ENCODE measurements around the gene CRIM1. TPM values are rescaled to one million over a fixed set of nuclear protein-coding genes. Genes with fewer than 3 reads are reported as not detected.

Gene CRIM1
- total and polyA plus RNA-seq, 5 donors from 2014 or later: 0.15 to 2.7 (median 0.74) TPM

GRCh38 chr2:36513661-36514060, 158.1 kb downstream of the CRIM1 start:
- Mint-ChIP-seq H3K4me3 (no peak overlapping the region), H3K27ac (peak overlapping the region in 1 of 3 donors; percentile 17), H3K27me3 (no peaks in the 10 kb centered on the region), H3K9me3 (no peaks in the 10 kb centered on the region), H3K4me1 (no peaks in the 10 kb centered on the region), H3K36me3 (no peaks in the 10 kb centered on the region)
- no peak for DNase-seq
- Histone ChIP-seq H3K4me1 (ENCODE audit: control insufficient read depth, insufficient read depth, low read length, poor library complexity, severe bottlenecking) (no peaks in the 10 kb centered on the region), H3K9me3 (ENCODE audit: control insufficient read depth in 2 of 2, low read length in 2 of 2) (no peaks in the 10 kb centered on the region), H3K27ac (ENCODE audit: insufficient read depth, low read length, poor library complexity, severe bottlenecking) (no peak overlapping the region), H3K36me3 (ENCODE audit: control insufficient read depth, insufficient read depth, low read length) (no peaks in the 10 kb centered on the region), H3K27me3 (ENCODE audit: control insufficient read depth, insufficient read depth, low read length) (no peaks in the 10 kb centered on the region), H3K4me3 (ENCODE audit: low read depth, low read length) (no peak overlapping the region)
- ATAC-seq (ENCODE audit: low read depth in 2 of 2): no peak

DNA sequence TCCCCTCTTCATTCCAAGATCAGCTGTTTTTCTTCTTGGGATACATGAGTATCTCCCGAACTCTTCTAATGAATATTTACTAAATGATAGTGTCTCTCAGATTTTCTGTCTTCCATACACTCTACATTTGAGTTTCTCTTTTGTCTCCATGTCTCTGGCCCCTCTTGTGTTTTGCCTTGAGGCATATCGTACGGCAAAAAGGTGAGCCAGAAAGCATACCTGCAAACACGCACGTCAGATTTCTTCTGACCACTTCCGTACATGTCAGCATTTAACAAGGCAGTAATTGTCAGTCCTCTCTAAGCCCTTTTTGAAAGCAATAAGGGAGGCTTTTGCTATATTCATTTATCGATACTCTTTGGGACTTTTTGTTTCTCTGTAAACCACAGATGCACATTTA, 160.0 kb downstream of the CRIM1 start:
- H3K9me3 Mint-ChIP-seq: no peaks in the 10 kb centered on the region
- Histone ChIP-seq H3K27ac (ENCODE audit: insufficient read depth, low read length, poor library complexity, severe bottlenecking) (no peak overlapping the region), H3K27me3 (ENCODE audit: control insufficient read depth, insufficient read depth, low read length) (no peaks in the 10 kb centered on the region), H3K9me3 (ENCODE audit: control insufficient read depth in 2 of 2, low read length in 2 of 2) (no peaks in the 10 kb centered on the region), H3K4me3 (ENCODE audit: low read depth, low read length) (no peak overlapping the region), H3K4me1 (ENCODE audit: control insufficient read depth, insufficient read depth, low read length, poor library complexity, severe bottlenecking) (no peaks in the 10 kb centered on the region), H3K36me3 (ENCODE audit: control insufficient read depth, insufficient read depth, low read length) (no peaks in the 10 kb centered on the region)
- H3K27me3 Mint-ChIP-seq: no peaks in the 10 kb centered on the region
- no peak overlapping the region for H3K4me3 Mint-ChIP-seq
- H3K27ac Mint-ChIP-seq: no peak overlapping the region
- H3K36me3 Mint-ChIP-seq: no peaks in the 10 kb centered on the region
- DNase-seq (no peak), ATAC-seq (ENCODE audit: low read depth in 2 of 2) (no peak)
- H3K4me1 Mint-ChIP-seq: no peaks in the 10 kb centered on the region

DNA sequence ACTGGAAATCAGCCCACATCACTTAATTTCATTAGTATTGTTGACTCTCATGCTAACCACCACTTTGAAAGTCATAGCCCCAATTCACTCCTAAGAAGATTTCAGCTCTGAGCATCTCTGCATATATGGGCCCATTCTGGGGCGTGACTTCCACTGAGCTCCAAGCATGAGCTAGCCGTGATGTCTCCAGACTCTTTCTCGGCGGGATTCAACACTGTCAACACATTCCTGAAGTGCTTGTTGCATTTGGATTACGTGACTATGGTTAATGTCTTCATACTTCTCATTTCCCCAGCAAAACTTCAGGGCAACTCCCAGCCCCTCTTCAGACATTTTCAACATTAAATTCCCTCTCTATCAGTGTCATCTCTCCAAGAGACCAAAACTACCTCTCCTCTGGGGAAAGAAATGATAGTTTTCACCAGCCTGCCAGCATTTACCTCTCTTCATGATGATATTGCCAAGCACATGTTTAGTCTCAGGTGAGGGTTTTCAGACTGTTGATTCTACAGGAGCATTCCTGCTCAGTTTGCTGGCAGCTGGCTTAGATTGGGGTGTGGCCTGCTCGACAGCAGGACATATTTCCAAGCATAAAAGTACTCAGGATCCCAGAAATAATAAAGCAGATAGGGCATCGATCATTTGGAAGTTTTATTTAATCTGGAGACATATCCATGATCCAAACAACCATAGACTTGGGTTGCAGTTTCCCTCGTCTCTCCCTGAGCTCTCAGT, 160.7 kb downstream of the CRIM1 start:
- Mint-ChIP-seq H3K27me3 (no peaks in the 10 kb centered on the region), H3K27ac (no peak overlapping the region), H3K4me3 (no peak overlapping the region), H3K4me1 (no peaks in the 10 kb centered on the region), H3K9me3 (no peaks in the 10 kb centered on the region), H3K36me3 (peaks cover 3% of the 10 kb centered on the region)
- H3K27ac ChIP-seq (ENCODE audit: insufficient read depth, low read length, poor library complexity, severe bottlenecking): no peak overlapping the region
- H3K27me3 ChIP-seq (ENCODE audit: control insufficient read depth, insufficient read depth, low read length): no peaks in the 10 kb centered on the region
- no peak overlapping the region for H3K4me3 ChIP-seq (ENCODE audit: low read depth, low read length)
- H3K4me1 ChIP-seq (ENCODE audit: control insufficient read depth, insufficient read depth, low read length, poor library complexity, severe bottlenecking): no peaks in the 10 kb centered on the region
- H3K9me3 ChIP-seq (ENCODE audit: control insufficient read depth in 2 of 2, low read length in 2 of 2): no peaks in the 10 kb centered on the region
- ATAC-seq (ENCODE audit: low read depth in 2 of 2): no peak
- no peak for DNase-seq
- H3K36me3 ChIP-seq (ENCODE audit: control insufficient read depth, insufficient read depth, low read length): no peaks in the 10 kb centered on the region

DNA sequence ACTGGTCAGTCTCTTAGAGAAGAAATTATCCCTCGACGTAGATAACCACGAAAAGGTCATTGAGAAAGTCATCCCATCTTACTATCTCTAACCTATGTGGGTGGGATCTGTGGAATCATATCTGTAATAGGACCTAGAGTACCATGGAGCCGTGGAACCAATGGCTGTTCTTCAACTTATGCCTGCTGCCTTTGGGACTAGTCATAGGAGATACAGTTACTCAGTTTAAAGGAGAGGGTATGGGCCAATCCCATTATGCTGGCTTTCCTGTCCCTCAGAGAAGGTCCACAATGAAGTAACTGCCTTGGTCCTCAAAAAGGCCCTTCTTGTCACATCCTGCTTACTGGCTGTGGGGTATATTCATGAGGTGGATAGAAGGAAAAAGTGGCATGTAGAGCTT, 164.9 kb downstream of the CRIM1 start:
- Mint-ChIP-seq H3K27me3 (no peaks in the 10 kb centered on the region), H3K36me3 (peaks cover 17% of the 10 kb centered on the region)

DNA sequence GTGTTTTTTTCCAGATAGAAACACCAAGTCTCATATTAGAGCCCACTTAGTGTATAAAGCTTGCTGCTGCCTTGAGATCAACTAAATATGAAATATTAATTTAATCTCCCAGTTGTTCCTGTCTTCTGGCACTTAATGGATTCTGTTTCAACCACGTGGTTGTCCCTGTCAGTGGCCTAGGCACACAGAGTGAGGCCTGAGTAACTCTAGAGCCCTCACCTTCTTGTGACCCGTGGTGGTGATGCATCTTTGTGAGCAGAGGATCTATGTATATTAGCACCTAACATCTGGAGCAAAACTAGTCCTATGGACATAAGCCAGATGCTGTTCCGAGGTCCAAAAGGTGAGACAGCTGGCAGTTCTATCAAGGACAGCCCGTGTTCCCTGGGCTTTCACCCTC, 167.6 kb downstream of the CRIM1 start:
- Mint-ChIP-seq H3K36me3 (peaks cover 21% of the 10 kb centered on the region), H3K4me3 (no peak overlapping the region)

More for the DNA sequence above, 164.9 kb downstream of the CRIM1 start:
- Histone ChIP-seq H3K9me3 (ENCODE audit: control insufficient read depth in 2 of 2, low read length in 2 of 2) (no peaks in the 10 kb centered on the region), H3K27me3 (ENCODE audit: control insufficient read depth, insufficient read depth, low read length) (no peaks in the 10 kb centered on the region), H3K4me1 (ENCODE audit: control insufficient read depth, insufficient read depth, low read length, poor library complexity, severe bottlenecking) (no peaks in the 10 kb centered on the region), H3K27ac (ENCODE audit: insufficient read depth, low read length, poor library complexity, severe bottlenecking) (no peak overlapping the region), H3K36me3 (ENCODE audit: control insufficient read depth, insufficient read depth, low read length) (no peaks in the 10 kb centered on the region), H3K4me3 (ENCODE audit: low read depth, low read length) (no peak overlapping the region)
- Mint-ChIP-seq H3K4me1 (no peaks in the 10 kb centered on the region), H3K4me3 (no peak overlapping the region), H3K9me3 (no peaks in the 10 kb centered on the region), H3K27ac (no peak overlapping the region)
- no peak for DNase-seq
- no peak for ATAC-seq (ENCODE audit: low read depth in 2 of 2)

DNA sequence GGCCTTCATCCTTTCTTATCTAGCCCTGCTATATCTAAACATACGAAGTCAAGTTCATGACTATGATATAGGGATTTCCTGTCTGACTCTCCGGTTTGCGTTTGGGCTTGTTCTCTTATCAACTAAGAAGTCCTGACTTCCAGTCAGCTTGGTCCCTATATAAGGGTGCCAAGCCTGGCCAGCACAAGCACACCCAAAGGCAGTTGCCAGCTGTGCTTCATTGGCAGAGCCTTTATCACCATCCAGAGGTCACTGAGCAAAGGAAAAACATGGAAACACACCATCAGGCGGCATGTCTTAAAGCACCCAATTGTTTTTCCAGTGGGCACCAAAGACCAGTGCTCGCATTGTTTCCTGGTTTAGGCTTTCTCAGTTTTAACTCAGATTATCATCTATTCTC, 169.7 kb downstream of the CRIM1 start:
- Mint-ChIP-seq H3K9me3 (peaks cover 0 to 1% (median 0%) of the 10 kb centered on the region in 7 donors), H3K36me3 (peaks cover 25% of the 10 kb centered on the region), H3K4me3 (no peak overlapping the region), H3K27me3 (no peaks in the 10 kb centered on the region), H3K4me1 (no peaks in the 10 kb centered on the region), H3K27ac (peak overlapping the region in 1 of 3 donors; percentile 16)
- ATAC-seq (ENCODE audit: low read depth in 2 of 2) (no peak), DNase-seq (no peak)
- Histone ChIP-seq H3K36me3 (ENCODE audit: control insufficient read depth, insufficient read depth, low read length) (no peaks in the 10 kb centered on the region), H3K4me1 (ENCODE audit: control insufficient read depth, insufficient read depth, low read length, poor library complexity, severe bottlenecking) (no peaks in the 10 kb centered on the region), H3K27me3 (ENCODE audit: control insufficient read depth, insufficient read depth, low read length) (no peaks in the 10 kb centered on the region), H3K27ac (ENCODE audit: insufficient read depth, low read length, poor library complexity, severe bottlenecking) (no peak overlapping the region), H3K9me3 (ENCODE audit: control insufficient read depth in 2 of 2, low read length in 2 of 2) (no peaks in the 10 kb centered on the region), H3K4me3 (ENCODE audit: low read depth, low read length) (no peak overlapping the region)

More for the DNA sequence above, 167.6 kb downstream of the CRIM1 start:
- ATAC-seq (ENCODE audit: low read depth in 2 of 2) (no peak), DNase-seq (no peak)
- H3K27me3 Mint-ChIP-seq: no peaks in the 10 kb centered on the region
- Histone ChIP-seq H3K4me1 (ENCODE audit: control insufficient read depth, insufficient read depth, low read length, poor library complexity, severe bottlenecking) (no peaks in the 10 kb centered on the region), H3K27ac (ENCODE audit: insufficient read depth, low read length, poor library complexity, severe bottlenecking) (no peak overlapping the region), H3K27me3 (ENCODE audit: control insufficient read depth, insufficient read depth, low read length) (no peaks in the 10 kb centered on the region), H3K9me3 (ENCODE audit: control insufficient read depth in 2 of 2, low read length in 2 of 2) (no peaks in the 10 kb centered on the region), H3K36me3 (ENCODE audit: control insufficient read depth, insufficient read depth, low read length) (no peaks in the 10 kb centered on the region), H3K4me3 (ENCODE audit: low read depth, low read length) (no peak overlapping the region)
- H3K27ac Mint-ChIP-seq: no peak overlapping the region
- no peaks in the 10 kb centered on the region for H3K9me3 Mint-ChIP-seq
- H3K4me1 Mint-ChIP-seq: no peaks in the 10 kb centered on the region

DNA sequence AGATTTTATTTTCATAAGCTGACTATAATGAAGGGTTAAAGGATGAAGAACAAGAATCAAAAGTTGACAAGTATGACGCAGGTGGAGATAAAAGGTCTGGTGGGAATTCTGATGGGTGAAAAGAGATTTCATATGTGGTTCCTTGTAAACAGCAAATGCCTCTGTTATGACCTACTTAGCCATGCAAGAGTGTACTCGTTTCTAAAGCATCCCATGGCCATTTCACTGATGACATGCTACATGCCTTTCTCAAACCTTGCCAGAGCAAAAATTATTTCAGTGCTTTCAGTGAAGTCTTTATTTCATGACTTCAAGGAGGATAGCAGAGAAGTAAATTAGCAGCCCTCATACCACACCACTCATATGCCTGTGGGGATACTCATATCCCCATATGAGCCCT, 170.6 kb downstream of the CRIM1 start:
- no peaks in the 10 kb centered on the region for H3K36me3 ChIP-seq (ENCODE audit: control insufficient read depth, insufficient read depth, low read length)
- H3K4me1 ChIP-seq (ENCODE audit: control insufficient read depth, insufficient read depth, low read length, poor library complexity, severe bottlenecking): no peaks in the 10 kb centered on the region
- no peaks in the 10 kb centered on the region for H3K27me3 ChIP-seq (ENCODE audit: control insufficient read depth, insufficient read depth, low read length)
- DNase-seq: no peak
- no peak for ATAC-seq (ENCODE audit: low read depth in 2 of 2)
- no peak overlapping the region for H3K4me3 ChIP-seq (ENCODE audit: low read depth, low read length)
- H3K4me1 Mint-ChIP-seq: no peaks in the 10 kb centered on the region
- no peaks in the 10 kb centered on the region for H3K9me3 ChIP-seq (ENCODE audit: control insufficient read depth in 2 of 2, low read length in 2 of 2)
- no peak overlapping the region for H3K27ac Mint-ChIP-seq
- H3K27ac ChIP-seq (ENCODE audit: insufficient read depth, low read length, poor library complexity, severe bottlenecking): no peak overlapping the region
- H3K4me3 Mint-ChIP-seq: no peak overlapping the region
- no peaks in the 10 kb centered on the region for H3K27me3 Mint-ChIP-seq
- peaks cover 0 to 1% (median 0%) of the 10 kb centered on the region in 7 donors for H3K9me3 Mint-ChIP-seq
- peaks cover 23% of the 10 kb centered on the region for H3K36me3 Mint-ChIP-seq

GRCh38 chr2:36528274-36528673, 172.7 kb downstream of the CRIM1 start:
- H3K27ac Mint-ChIP-seq: no peak overlapping the region
- Histone ChIP-seq H3K4me1 (ENCODE audit: control insufficient read depth, insufficient read depth, low read length, poor library complexity, severe bottlenecking) (no peaks in the 10 kb centered on the region), H3K36me3 (ENCODE audit: control insufficient read depth, insufficient read depth, low read length) (no peaks in the 10 kb centered on the region), H3K9me3 (ENCODE audit: control insufficient read depth in 2 of 2, low read length in 2 of 2) (no peaks in the 10 kb centered on the region), H3K4me3 (ENCODE audit: low read depth, low read length) (no peak overlapping the region), H3K27ac (ENCODE audit: insufficient read depth, low read length, poor library complexity, severe bottlenecking) (no peak overlapping the region), H3K27me3 (ENCODE audit: control insufficient read depth, insufficient read depth, low read length) (no peaks in the 10 kb centered on the region)
- no peak overlapping the region for H3K4me3 Mint-ChIP-seq
- H3K9me3 Mint-ChIP-seq: peaks cover 0 to 1% (median 0%) of the 10 kb centered on the region in 7 donors
- peaks cover 21% of the 10 kb centered on the region for H3K36me3 Mint-ChIP-seq
- no peaks in the 10 kb centered on the region for H3K4me1 Mint-ChIP-seq
- no peaks in the 10 kb centered on the region for H3K27me3 Mint-ChIP-seq
- DNase-seq: no peak
- no peak for ATAC-seq (ENCODE audit: low read depth in 2 of 2)
